ENCODE data around the gene FBXO33. TPM values are rescaled to one million over a fixed set of nuclear protein-coding genes. Genes with fewer than 3 reads are reported as not detected.

FBXO33 gene
- total and polyA plus RNA-seq, 2 of the 8 experiments (the other 6 are each of a cell fraction or from before 2014, with no cell fraction given): 4.7 to 11.5 TPM

DNA sequence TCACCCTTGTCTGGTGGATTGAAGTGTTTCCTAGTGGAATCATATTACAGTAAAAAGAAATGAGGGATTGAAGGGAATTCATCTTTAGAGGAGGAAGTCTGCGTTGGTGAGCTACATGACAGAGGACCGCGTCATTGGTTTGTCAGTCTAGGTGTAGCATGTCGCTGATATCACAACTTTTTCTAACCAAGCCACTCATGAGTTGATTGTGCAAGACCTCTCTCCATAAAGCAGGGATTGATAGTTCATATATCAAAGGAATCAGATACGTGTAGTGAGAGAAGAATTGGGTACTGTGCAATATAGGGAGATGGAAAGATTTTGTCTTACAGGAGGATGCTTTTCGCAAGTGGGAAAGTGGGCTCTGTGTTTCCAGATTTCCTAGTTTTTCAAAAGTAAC lies 3.0 kb upstream of the FBXO33 start:
- H3K79me2 ChIP-seq (ENCODE audit: control insufficient read depth in 1 of 2, insufficient read depth in 2 of 2, low read length in 2 of 2): peaks cover 0 to 11% of the 10 kb centered on the region in 2 experiments; a peak in 2 of 4 replicates
- CTCF ChIA-PET (ENCODE audit: partially characterized antibody): interaction anchor here (0.6 to 2.3 kb wide), 3 partner anchors 13 to 109 kb away, joined by 4 to 8 read pairs (median 6); no protein-coding TSS in a partner anchor
- POLR2A ChIA-PET (ENCODE audit: partially characterized antibody): interaction anchor here (0.9 kb wide), 1 partner anchor 8 kb away, joined by 3 read pairs; no protein-coding TSS in a partner anchor
- H2BK15ac ChIP-seq (ENCODE audit: low read length): no peak overlapping the region
- H3K23me2 ChIP-seq (ENCODE audit: low read depth, low read length): peaks cover 3% of the 10 kb centered on the region; the same call in 1 of the 2 replicates
- no peak overlapping the region for H3K23ac ChIP-seq (ENCODE audit: insufficient read length)
- no peak for DNase-seq (ENCODE audit: low read depth in 1 of 2, low spot score in 2 of 2)
- H2BK120ac ChIP-seq (replicated peaks; ENCODE audit: low read depth, low read length): no peak overlapping the region
- H3K27ac ChIP-seq (ENCODE audit: low read depth, low read length): no peak overlapping the region
- H3K9me3 ChIP-seq (ENCODE audit: insufficient read depth in 2 of 2, low read depth in 1 of 2, low read length in 1 of 2): no peaks in the 10 kb centered on the region
- H2BK20ac ChIP-seq (ENCODE audit: low read length): no peak overlapping the region
- H2BK5ac ChIP-seq (ENCODE audit: low read depth, low read length): no peak overlapping the region
- H4K5ac ChIP-seq (ENCODE audit: insufficient read length, low read depth, low read length): no peak overlapping the region
- no peak overlapping the region for H3K56ac ChIP-seq (replicated peaks; ENCODE audit: insufficient read length, low read depth, low read length)
- H2BK12ac ChIP-seq (ENCODE audit: low read depth, low read length): no peak overlapping the region
- peaks cover 3 to 10% of the 10 kb centered on the region in 2 experiments for H4K20me1 ChIP-seq (replicated peaks in 1 of 2; ENCODE audit: control insufficient read depth in 1 of 2, insufficient read depth in 2 of 2, low read length in 2 of 2)
- H4K8ac ChIP-seq (ENCODE audit: extremely low read depth, insufficient read depth, low read length): no peak overlapping the region
- no peak overlapping the region for H3K9ac ChIP-seq (replicated peaks in 1 of 4; ENCODE audit: extremely low read depth in 1 of 4, low read depth in 3 of 4, low read length in 3 of 4)
- H3K14ac ChIP-seq (ENCODE audit: insufficient read length): no peak overlapping the region
- no peaks in the 10 kb centered on the region for H3K27me3 ChIP-seq (replicated peaks in 1 of 4; ENCODE audit: control insufficient read depth in 3 of 4, extremely low read depth in 1 of 4, insufficient read depth in 3 of 4, low read length in 3 of 4)
- H3K36me3 ChIP-seq (ENCODE audit: control insufficient read depth in 2 of 4, insufficient read depth in 4 of 4, low read length in 3 of 4): no peaks in the 10 kb centered on the region
- H2AK5ac ChIP-seq (ENCODE audit: low read depth, low read length): no peak overlapping the region
- H3K4me2 ChIP-seq (ENCODE audit: insufficient read depth in 1 of 2, low read depth in 2 of 2, low read length in 2 of 2): no peak overlapping the region
- no peak overlapping the region for H3K18ac ChIP-seq (ENCODE audit: extremely low read depth, low read length)
- FAIRE-seq: no peak
- no peaks in the 10 kb centered on the region; a peak in 1 of 7 replicates for H3K4me1 ChIP-seq (replicated peaks in 1 of 4; ENCODE audit: control insufficient read depth in 3 of 4, insufficient read depth in 4 of 4, low read length in 3 of 4)
- no peak overlapping the region for H4K91ac ChIP-seq (replicated peaks; ENCODE audit: insufficient read length, low read length)
- no peak overlapping the region for H3K4ac ChIP-seq (replicated peaks; ENCODE audit: insufficient read length, low read depth, low read length)
- no peak overlapping the region for H2AFZ ChIP-seq (ENCODE audit: low read length)
- 88% methylated on average over 6 of the region's 6 CpGs; no CpG with 5 or more reads in 1 of the 2 experiments for WGBS, 2 experiments (ENCODE audit: extremely low coverage in 1 of 2, insufficient coverage in 1 of 2, insufficient read length in 1 of 2, insufficient replicate concordance in 2 of 2, low coverage in 1 of 2, low lambda C conversion rate in 2 of 2, missing lambda C conversion rate in 1 of 2)
- H3K79me1 ChIP-seq (ENCODE audit: low read depth, low read length): no peaks in the 10 kb centered on the region; the same call in 1 of the 2 replicates
- no peak overlapping the region for H3K4me3 ChIP-seq (ENCODE audit: extremely low read depth in 1 of 4, insufficient read depth in 2 of 4, low read depth in 3 of 4, low read length in 4 of 4)
- TF ChIP-seq SP1 (IDR thresholded peaks at IDR 0.05; ENCODE audit: low read depth, low read length) (no peak), CREB1 (IDR thresholded peaks at IDR 0.05) (no peak), KDM5A (IDR thresholded peaks at IDR 0.05; ENCODE audit: low read length) (no peak), BACH1 (IDR thresholded peaks at IDR 0.05; ENCODE audit: low read length) (no peak), HDAC6 (IDR thresholded peaks at IDR 0.05; ENCODE audit: low read depth, low read length) (no peak), RXRA (IDR thresholded peaks at IDR 0.05; ENCODE audit: insufficient read depth, low read depth, low read length) (no peak), POU5F1 (IDR thresholded peaks at IDR 0.05; ENCODE audit: low read depth, low read length) (no peak), CHD2 (IDR thresholded peaks at IDR 0.05; ENCODE audit: low read length) (no peak), CTBP2 (IDR thresholded peaks at IDR 0.05; ENCODE audit: borderline replicate concordance, insufficient read depth, insufficient read length, low read length) (no peak), CBX8 (IDR thresholded peaks at IDR 0.05; ENCODE audit: borderline replicate concordance, low read depth, low read length) (no peak), TBP (IDR thresholded peaks at IDR 0.05; ENCODE audit: low read depth, low read length) (no peak), CHD1 (IDR thresholded peaks at IDR 0.05; ENCODE audit: low read depth, low read length) (no peak)
- TF ChIP-seq, protein P1, sequence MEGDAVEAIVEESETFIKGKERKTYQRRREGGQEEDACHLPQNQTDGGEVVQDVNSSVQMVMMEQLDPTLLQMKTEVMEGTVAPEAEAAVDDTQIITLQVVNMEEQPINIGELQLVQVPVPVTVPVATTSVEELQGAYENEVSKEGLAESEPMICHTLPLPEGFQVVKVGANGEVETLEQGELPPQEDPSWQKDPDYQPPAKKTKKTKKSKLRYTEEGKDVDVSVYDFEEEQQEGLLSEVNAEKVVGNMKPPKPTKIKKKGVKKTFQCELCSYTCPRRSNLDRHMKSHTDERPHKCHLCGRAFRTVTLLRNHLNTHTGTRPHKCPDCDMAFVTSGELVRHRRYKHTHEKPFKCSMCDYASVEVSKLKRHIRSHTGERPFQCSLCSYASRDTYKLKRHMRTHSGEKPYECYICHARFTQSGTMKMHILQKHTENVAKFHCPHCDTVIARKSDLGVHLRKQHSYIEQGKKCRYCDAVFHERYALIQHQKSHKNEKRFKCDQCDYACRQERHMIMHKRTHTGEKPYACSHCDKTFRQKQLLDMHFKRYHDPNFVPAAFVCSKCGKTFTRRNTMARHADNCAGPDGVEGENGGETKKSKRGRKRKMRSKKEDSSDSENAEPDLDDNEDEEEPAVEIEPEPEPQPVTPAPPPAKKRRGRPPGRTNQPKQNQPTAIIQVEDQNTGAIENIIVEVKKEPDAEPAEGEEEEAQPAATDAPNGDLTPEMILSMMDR (IDR thresholded peaks at IDR 0.05; ENCODE audit: control extremely low read depth in 1 of 3, insufficient read depth in 1 of 3, low read depth in 1 of 3, low read length in 3 of 3): no peak

Data from H1 (cell line).